H1 (cell line): ENCODE results near the gene FAM120C. TPM values are rescaled to one million over a fixed set of nuclear protein-coding genes. Genes with fewer than 3 reads are reported as not detected.

Experiments used
- KDM5A ChIP-seq: fragments of 200-600 bp; IDR thresholded peaks from 2 replicates; pipeline ENCODE4 v1.7.1; 2012; ENCODE audit warnings: mild to moderate bottlenecking, low read length, inconsistent platforms, mixed read lengths
- TAF7 ChIP-seq: optimal IDR thresholded peaks from 2 replicates; pipeline ENCODE3; 2011; ENCODE audit warnings: low read depth, mild to moderate bottlenecking, inconsistent platforms, low read length, moderate library complexity, borderline replicate concordance
- polyA plus RNA-seq, 7 experiments: library from polyadenylated mRNA; depleted of rRNA in 3 of 7; stranded (reverse) in 5 of 7; unstranded in 2 of 7; fragments of >200 nt in 5 of 7; fragments of 200-250 nt in 2 of 7; gene quantifications; 1 replicate in 5 of 7; 2 replicates in 1 of 7; 4 replicates in 1 of 7; pipeline versions ENCODE4 v1.2.1 to v1.2.3, GENCODE V29; 2011 to 2013; ENCODE audit warnings: missing spikeins in 2 of 7, mixed read lengths in 2 of 7
- total RNA-seq: library from RNA; stranded (reverse); fragmentation: NEBNext Ultra II Directional; extraction: Animal tissue kit (Norgen Biotek cat#: 25700); gene quantifications from 2 replicates; pipeline ENCODE4 v1.2.1, GENCODE V29; 2021
- TF ChIP-seq, protein P1 (sequence below): fragments of 300-600 bp; sonication (generic); IDR thresholded peaks from 2 replicates; pipeline ENCODE4 v1.7.1; 2012; ENCODE audit warnings: low read length, moderate library complexity, mild to moderate bottlenecking, inconsistent platforms; ENCODE audit not compliant: insufficient replicate concordance

FAM120C gene
- total and polyA plus RNA-seq, 2 of the 8 experiments (the other 6 are each of a cell fraction or from before 2014, with no cell fraction given) = 4.4 to 8.1 TPM

DNA sequence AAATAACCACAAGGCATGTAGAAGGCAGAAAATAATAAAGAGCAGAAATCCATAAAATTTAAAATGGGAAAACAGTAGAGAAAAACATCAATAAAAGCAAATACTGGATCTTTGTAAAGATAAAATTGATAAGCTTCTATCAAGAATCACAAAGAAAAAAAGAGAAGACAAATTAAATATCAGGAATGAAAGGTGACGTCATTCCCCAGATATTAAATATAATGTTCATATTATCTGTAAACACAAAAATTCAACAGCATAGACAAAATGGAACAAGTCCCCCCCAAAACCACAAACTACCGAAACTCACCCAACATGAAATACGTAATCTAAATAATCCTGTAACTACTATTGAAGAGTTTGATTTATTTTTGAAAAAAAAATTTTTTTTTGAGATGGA is 30.5 kb upstream of the FAM120C start (continued):
- TF ChIP-seq, protein P1, sequence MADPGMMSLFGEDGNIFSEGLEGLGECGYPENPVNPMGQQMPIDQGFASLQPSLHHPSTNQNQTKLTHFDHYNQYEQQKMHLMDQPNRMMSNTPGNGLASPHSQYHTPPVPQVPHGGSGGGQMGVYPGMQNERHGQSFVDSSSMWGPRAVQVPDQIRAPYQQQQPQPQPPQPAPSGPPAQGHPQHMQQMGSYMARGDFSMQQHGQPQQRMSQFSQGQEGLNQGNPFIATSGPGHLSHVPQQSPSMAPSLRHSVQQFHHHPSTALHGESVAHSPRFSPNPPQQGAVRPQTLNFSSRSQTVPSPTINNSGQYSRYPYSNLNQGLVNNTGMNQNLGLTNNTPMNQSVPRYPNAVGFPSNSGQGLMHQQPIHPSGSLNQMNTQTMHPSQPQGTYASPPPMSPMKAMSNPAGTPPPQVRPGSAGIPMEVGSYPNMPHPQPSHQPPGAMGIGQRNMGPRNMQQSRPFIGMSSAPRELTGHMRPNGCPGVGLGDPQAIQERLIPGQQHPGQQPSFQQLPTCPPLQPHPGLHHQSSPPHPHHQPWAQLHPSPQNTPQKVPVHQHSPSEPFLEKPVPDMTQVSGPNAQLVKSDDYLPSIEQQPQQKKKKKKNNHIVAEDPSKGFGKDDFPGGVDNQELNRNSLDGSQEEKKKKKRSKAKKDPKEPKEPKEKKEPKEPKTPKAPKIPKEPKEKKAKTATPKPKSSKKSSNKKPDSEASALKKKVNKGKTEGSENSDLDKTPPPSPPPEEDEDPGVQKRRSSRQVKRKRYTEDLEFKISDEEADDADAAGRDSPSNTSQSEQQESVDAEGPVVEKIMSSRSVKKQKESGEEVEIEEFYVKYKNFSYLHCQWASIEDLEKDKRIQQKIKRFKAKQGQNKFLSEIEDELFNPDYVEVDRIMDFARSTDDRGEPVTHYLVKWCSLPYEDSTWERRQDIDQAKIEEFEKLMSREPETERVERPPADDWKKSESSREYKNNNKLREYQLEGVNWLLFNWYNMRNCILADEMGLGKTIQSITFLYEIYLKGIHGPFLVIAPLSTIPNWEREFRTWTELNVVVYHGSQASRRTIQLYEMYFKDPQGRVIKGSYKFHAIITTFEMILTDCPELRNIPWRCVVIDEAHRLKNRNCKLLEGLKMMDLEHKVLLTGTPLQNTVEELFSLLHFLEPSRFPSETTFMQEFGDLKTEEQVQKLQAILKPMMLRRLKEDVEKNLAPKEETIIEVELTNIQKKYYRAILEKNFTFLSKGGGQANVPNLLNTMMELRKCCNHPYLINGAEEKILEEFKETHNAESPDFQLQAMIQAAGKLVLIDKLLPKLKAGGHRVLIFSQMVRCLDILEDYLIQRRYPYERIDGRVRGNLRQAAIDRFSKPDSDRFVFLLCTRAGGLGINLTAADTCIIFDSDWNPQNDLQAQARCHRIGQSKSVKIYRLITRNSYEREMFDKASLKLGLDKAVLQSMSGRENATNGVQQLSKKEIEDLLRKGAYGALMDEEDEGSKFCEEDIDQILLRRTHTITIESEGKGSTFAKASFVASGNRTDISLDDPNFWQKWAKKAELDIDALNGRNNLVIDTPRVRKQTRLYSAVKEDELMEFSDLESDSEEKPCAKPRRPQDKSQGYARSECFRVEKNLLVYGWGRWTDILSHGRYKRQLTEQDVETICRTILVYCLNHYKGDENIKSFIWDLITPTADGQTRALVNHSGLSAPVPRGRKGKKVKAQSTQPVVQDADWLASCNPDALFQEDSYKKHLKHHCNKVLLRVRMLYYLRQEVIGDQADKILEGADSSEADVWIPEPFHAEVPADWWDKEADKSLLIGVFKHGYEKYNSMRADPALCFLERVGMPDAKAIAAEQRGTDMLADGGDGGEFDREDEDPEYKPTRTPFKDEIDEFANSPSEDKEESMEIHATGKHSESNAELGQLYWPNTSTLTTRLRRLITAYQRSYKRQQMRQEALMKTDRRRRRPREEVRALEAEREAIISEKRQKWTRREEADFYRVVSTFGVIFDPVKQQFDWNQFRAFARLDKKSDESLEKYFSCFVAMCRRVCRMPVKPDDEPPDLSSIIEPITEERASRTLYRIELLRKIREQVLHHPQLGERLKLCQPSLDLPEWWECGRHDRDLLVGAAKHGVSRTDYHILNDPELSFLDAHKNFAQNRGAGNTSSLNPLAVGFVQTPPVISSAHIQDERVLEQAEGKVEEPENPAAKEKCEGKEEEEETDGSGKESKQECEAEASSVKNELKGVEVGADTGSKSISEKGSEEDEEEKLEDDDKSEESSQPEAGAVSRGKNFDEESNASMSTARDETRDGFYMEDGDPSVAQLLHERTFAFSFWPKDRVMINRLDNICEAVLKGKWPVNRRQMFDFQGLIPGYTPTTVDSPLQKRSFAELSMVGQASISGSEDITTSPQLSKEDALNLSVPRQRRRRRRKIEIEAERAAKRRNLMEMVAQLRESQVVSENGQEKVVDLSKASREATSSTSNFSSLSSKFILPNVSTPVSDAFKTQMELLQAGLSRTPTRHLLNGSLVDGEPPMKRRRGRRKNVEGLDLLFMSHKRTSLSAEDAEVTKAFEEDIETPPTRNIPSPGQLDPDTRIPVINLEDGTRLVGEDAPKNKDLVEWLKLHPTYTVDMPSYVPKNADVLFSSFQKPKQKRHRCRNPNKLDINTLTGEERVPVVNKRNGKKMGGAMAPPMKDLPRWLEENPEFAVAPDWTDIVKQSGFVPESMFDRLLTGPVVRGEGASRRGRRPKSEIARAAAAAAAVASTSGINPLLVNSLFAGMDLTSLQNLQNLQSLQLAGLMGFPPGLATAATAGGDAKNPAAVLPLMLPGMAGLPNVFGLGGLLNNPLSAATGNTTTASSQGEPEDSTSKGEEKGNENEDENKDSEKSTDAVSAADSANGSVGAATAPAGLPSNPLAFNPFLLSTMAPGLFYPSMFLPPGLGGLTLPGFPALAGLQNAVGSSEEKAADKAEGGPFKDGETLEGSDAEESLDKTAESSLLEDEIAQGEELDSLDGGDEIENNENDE = no peak
- no peak for TF ChIP-seq TAF7
- TF ChIP-seq KDM5A = no peak
